ENCODE data around the gene FSTL5.

Gene FSTL5

DNA sequence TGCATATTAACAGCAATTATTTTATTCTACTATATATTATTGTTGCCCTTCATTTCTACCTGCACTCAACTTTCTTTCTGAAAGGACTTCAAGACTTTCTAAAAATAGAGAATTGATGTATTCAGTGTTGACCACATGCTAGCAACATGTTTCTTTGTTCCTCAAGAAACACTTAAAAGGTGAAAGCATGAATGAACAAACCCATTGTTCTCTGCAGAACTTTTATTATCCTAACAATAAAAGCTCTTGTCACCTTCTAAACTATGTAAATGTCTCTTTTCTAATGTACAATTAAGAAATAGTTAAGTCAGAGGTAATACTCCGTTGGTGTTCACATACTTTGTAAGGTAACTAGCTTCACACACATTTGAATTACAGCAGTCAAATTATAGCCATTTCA lies 638.7 kb downstream of the FSTL5 start:
- Histone ChIP-seq H3K79me1 (ENCODE audit: low read depth, low read length) (no peaks in the 10 kb centered on the region), H3K9me3 (replicated peaks in 1 of 2; ENCODE audit: control insufficient read depth in 2 of 2, insufficient read depth in 1 of 2, low read depth in 1 of 2, low read length in 2 of 2) (no peaks in the 10 kb centered on the region), H3K4ac (ENCODE audit: low read length) (no peak overlapping the region), H3K18ac (ENCODE audit: low read length) (no peak overlapping the region), H3K23ac (ENCODE audit: low read depth, low read length, poor library complexity) (no peak overlapping the region), H3K14ac (ENCODE audit: low read length) (no peak overlapping the region), H2AK5ac (ENCODE audit: low read depth, low read length) (no peak overlapping the region), H2BK120ac (ENCODE audit: low read depth, low read length) (no peak overlapping the region), H2BK12ac (ENCODE audit: low read length) (no peak overlapping the region), H3K9ac (ENCODE audit: low read depth, low read length, poor library complexity) (no peak overlapping the region), H3K27me3 (ENCODE audit: control insufficient read depth in 3 of 3, insufficient read depth in 3 of 3, low read depth in 1 of 3, low read length in 3 of 3) (no peaks in the 10 kb centered on the region), H3K27ac (replicated peaks; ENCODE audit: low read length) (no peak overlapping the region), H2BK5ac (ENCODE audit: low read length) (no peak overlapping the region), H3K4me3 (ENCODE audit: low read length in 2 of 2) (no peak overlapping the region), H3K4me1 (ENCODE audit: control insufficient read depth in 2 of 2, insufficient read depth in 1 of 2, low read depth in 1 of 2, low read length in 2 of 2) (no peaks in the 10 kb centered on the region), H2BK15ac (ENCODE audit: low read length) (no peak overlapping the region), H4K8ac (ENCODE audit: low read depth, low read length) (no peak overlapping the region), H4K91ac (ENCODE audit: low read depth, low read length, poor library complexity) (no peak overlapping the region), H3K4me2 (ENCODE audit: insufficient read depth, low read length, poor library complexity, severe bottlenecking) (no peak overlapping the region), H3K36me3 (replicated peaks in 1 of 2; ENCODE audit: control insufficient read depth in 2 of 2, insufficient read depth in 2 of 2, low read length in 2 of 2) (no peaks in the 10 kb centered on the region), H2AFZ (ENCODE audit: low read length) (no peak overlapping the region)
- DNase-seq (ENCODE audit: low spot score) = no peak
- WGBS, 2 donors (ENCODE audit: extremely low coverage in 2 of 2, insufficient read length in 2 of 2, insufficient replicate concordance in 1 of 2) = no CpG with 5 or more reads among the region's 1 CpG

DNA sequence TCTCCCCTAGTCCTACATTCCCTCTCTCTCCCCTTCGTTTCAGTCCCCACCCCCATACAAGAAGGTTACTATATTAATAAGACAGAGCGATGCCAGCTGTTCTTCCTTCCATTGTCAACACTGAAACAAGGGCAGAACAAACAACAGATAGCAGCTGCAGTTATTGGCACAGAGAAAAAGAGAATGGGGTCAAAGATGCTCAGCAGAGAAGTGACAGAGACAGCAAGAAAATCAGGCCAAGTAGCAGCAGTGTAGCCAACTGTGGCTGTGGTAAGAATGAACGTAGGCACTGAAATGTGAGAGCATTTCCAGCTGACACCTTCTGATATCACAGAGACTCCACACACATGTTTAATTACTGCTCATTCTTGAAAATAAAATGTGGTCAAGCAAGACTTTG lies 641.8 kb downstream of the FSTL5 start:
- Histone ChIP-seq H3K9ac (ENCODE audit: low read depth, low read length, poor library complexity) (no peak overlapping the region), H3K36me3 (replicated peaks in 1 of 2; ENCODE audit: control insufficient read depth in 2 of 2, insufficient read depth in 2 of 2, low read length in 2 of 2) (no peaks in the 10 kb centered on the region), H3K4me3 (ENCODE audit: low read length in 2 of 2) (no peak overlapping the region), H2AK5ac (ENCODE audit: low read depth, low read length) (no peak overlapping the region), H2BK15ac (ENCODE audit: low read length) (no peak overlapping the region), H3K18ac (ENCODE audit: low read length) (no peak overlapping the region), H3K9me3 (replicated peaks in 1 of 2; ENCODE audit: control insufficient read depth in 2 of 2, insufficient read depth in 1 of 2, low read depth in 1 of 2, low read length in 2 of 2) (no peaks in the 10 kb centered on the region), H3K4me1 (ENCODE audit: control insufficient read depth in 2 of 2, insufficient read depth in 1 of 2, low read depth in 1 of 2, low read length in 2 of 2) (no peaks in the 10 kb centered on the region), H3K27ac (replicated peaks; ENCODE audit: low read length) (no peak overlapping the region), H2AFZ (ENCODE audit: low read length) (peak overlapping the region; percentile 21), H4K8ac (ENCODE audit: low read depth, low read length) (no peak overlapping the region), H3K4ac (ENCODE audit: low read length) (no peak overlapping the region), H2BK5ac (ENCODE audit: low read length) (no peak overlapping the region), H2BK120ac (ENCODE audit: low read depth, low read length) (no peak overlapping the region), H3K27me3 (ENCODE audit: control insufficient read depth in 3 of 3, insufficient read depth in 3 of 3, low read depth in 1 of 3, low read length in 3 of 3) (no peaks in the 10 kb centered on the region), H3K79me1 (ENCODE audit: low read depth, low read length) (no peaks in the 10 kb centered on the region), H4K91ac (ENCODE audit: low read depth, low read length, poor library complexity) (no peak overlapping the region), H3K14ac (ENCODE audit: low read length) (no peak overlapping the region), H3K23ac (ENCODE audit: low read depth, low read length, poor library complexity) (no peak overlapping the region), H2BK12ac (ENCODE audit: low read length) (no peak overlapping the region), H3K4me2 (ENCODE audit: insufficient read depth, low read length, poor library complexity, severe bottlenecking) (no peak overlapping the region)
- DNase-seq (ENCODE audit: low spot score) = no peak
- no CpG with 5 or more reads among the region's 3 CpGs for WGBS, 2 donors (ENCODE audit: extremely low coverage in 2 of 2, insufficient read length in 2 of 2, insufficient replicate concordance in 1 of 2)

DNA sequence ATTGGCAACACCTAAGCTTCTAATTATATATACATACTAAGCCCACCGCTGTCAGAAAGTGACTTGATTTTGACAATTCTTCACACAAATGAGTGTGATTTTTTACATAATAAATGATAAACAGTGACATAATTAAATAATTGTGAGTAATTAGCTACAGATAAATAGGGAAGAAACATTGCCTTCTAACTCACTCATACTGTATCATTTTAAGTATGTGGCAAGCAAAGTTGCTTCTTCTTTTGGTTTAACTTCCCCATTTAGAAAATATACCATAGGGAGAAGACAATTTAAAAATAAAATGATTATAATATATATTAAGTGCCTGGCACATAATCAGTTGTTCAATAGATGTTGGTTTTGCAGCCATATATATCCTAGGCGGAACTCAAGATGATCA lies 644.2 kb downstream of the FSTL5 start:
- no peak overlapping the region for H3K4ac ChIP-seq (ENCODE audit: low read length)
- no CpG with 5 or more reads among the region's 2 CpGs for WGBS, 2 donors (ENCODE audit: extremely low coverage in 2 of 2, insufficient read length in 2 of 2, insufficient replicate concordance in 1 of 2)

DNA sequence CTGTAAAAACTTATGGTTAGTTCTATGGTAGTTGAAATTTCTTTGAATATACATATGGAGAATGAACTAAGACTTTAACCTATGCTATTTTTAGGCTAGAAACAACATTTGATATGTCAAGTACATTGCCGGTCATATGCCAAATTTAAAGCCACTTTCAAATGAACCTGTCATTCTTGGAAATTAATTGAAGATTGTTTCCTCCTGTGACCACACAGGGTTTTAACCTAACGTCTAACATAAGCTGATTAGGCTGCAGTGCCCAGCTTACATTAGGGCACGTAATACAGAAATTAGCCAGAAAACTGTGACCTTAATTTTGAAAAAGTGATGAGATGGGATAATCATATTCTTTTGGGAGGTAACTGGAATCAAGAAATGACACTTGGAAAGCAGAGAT lies 645.9 kb downstream of the FSTL5 start:
- no peak overlapping the region for H3K9ac ChIP-seq (ENCODE audit: low read depth, low read length, poor library complexity)
- no peaks in the 10 kb centered on the region for H3K79me1 ChIP-seq (ENCODE audit: low read depth, low read length)
- no peak overlapping the region for H3K4me3 ChIP-seq (ENCODE audit: low read length in 2 of 2)
- no peaks in the 10 kb centered on the region for H3K36me3 ChIP-seq (replicated peaks in 1 of 2; ENCODE audit: control insufficient read depth in 2 of 2, insufficient read depth in 2 of 2, low read length in 2 of 2)
- H3K14ac ChIP-seq (ENCODE audit: low read length) = no peak overlapping the region
- H2BK5ac ChIP-seq (ENCODE audit: low read length) = no peak overlapping the region
- H3K4me2 ChIP-seq (ENCODE audit: insufficient read depth, low read length, poor library complexity, severe bottlenecking) = no peak overlapping the region
- no peaks in the 10 kb centered on the region for H3K27me3 ChIP-seq (ENCODE audit: control insufficient read depth in 3 of 3, insufficient read depth in 3 of 3, low read depth in 1 of 3, low read length in 3 of 3)
- H3K4me1 ChIP-seq (ENCODE audit: control insufficient read depth in 2 of 2, insufficient read depth in 1 of 2, low read depth in 1 of 2, low read length in 2 of 2) = no peaks in the 10 kb centered on the region
- H4K8ac ChIP-seq (ENCODE audit: low read depth, low read length) = no peak overlapping the region
- no peak overlapping the region for H2BK12ac ChIP-seq (ENCODE audit: low read length)
- no peak overlapping the region for H2AK5ac ChIP-seq (ENCODE audit: low read depth, low read length)
- no peak overlapping the region for H3K4ac ChIP-seq (ENCODE audit: low read length)
- no peaks in the 10 kb centered on the region for H3K9me3 ChIP-seq (replicated peaks in 1 of 2; ENCODE audit: control insufficient read depth in 2 of 2, insufficient read depth in 1 of 2, low read depth in 1 of 2, low read length in 2 of 2)
- no peak overlapping the region for H3K23ac ChIP-seq (ENCODE audit: low read depth, low read length, poor library complexity)
- H4K91ac ChIP-seq (ENCODE audit: low read depth, low read length, poor library complexity) = no peak overlapping the region
- H2BK15ac ChIP-seq (ENCODE audit: low read length) = no peak overlapping the region
- DNase-seq (ENCODE audit: low spot score) = no peak
- H2AFZ ChIP-seq (ENCODE audit: low read length) = no peak overlapping the region
- H2BK120ac ChIP-seq (ENCODE audit: low read depth, low read length) = no peak overlapping the region
- H3K27ac ChIP-seq (replicated peaks; ENCODE audit: low read length) = no peak overlapping the region
- H3K18ac ChIP-seq (ENCODE audit: low read length) = no peak overlapping the region
- no CpG with 5 or more reads among the region's 3 CpGs for WGBS, 2 donors (ENCODE audit: extremely low coverage in 2 of 2, insufficient read length in 2 of 2, insufficient replicate concordance in 1 of 2)

More for the DNA sequence above, 644.2 kb downstream of the FSTL5 start:
- H2BK120ac ChIP-seq (ENCODE audit: low read depth, low read length) = no peak overlapping the region
- no peak overlapping the region for H4K8ac ChIP-seq (ENCODE audit: low read depth, low read length)
- no peak overlapping the region for H2AFZ ChIP-seq (ENCODE audit: low read length)
- H3K27me3 ChIP-seq (ENCODE audit: control insufficient read depth in 3 of 3, insufficient read depth in 3 of 3, low read depth in 1 of 3, low read length in 3 of 3) = no peaks in the 10 kb centered on the region
- no peak overlapping the region for H3K14ac ChIP-seq (ENCODE audit: low read length)
- H3K4me1 ChIP-seq (ENCODE audit: control insufficient read depth in 2 of 2, insufficient read depth in 1 of 2, low read depth in 1 of 2, low read length in 2 of 2) = no peaks in the 10 kb centered on the region
- no peak overlapping the region for H3K9ac ChIP-seq (ENCODE audit: low read depth, low read length, poor library complexity)
- no peak overlapping the region for H4K91ac ChIP-seq (ENCODE audit: low read depth, low read length, poor library complexity)
- H3K4me3 ChIP-seq (ENCODE audit: low read length in 2 of 2) = no peak overlapping the region
- H3K4me2 ChIP-seq (ENCODE audit: insufficient read depth, low read length, poor library complexity, severe bottlenecking) = no peak overlapping the region
- no peak overlapping the region for H2AK5ac ChIP-seq (ENCODE audit: low read depth, low read length)
- no peaks in the 10 kb centered on the region for H3K79me1 ChIP-seq (ENCODE audit: low read depth, low read length)
- H3K36me3 ChIP-seq (replicated peaks in 1 of 2; ENCODE audit: control insufficient read depth in 2 of 2, insufficient read depth in 2 of 2, low read length in 2 of 2) = no peaks in the 10 kb centered on the region
- no peak overlapping the region for H3K18ac ChIP-seq (ENCODE audit: low read length)
- no peak overlapping the region for H3K27ac ChIP-seq (replicated peaks; ENCODE audit: low read length)
- no peak overlapping the region for H2BK12ac ChIP-seq (ENCODE audit: low read length)
- H2BK15ac ChIP-seq (ENCODE audit: low read length) = no peak overlapping the region
- no peak for DNase-seq (ENCODE audit: low spot score)
- no peak overlapping the region for H2BK5ac ChIP-seq (ENCODE audit: low read length)
- no peak overlapping the region for H3K23ac ChIP-seq (ENCODE audit: low read depth, low read length, poor library complexity)
- no peaks in the 10 kb centered on the region for H3K9me3 ChIP-seq (replicated peaks in 1 of 2; ENCODE audit: control insufficient read depth in 2 of 2, insufficient read depth in 1 of 2, low read depth in 1 of 2, low read length in 2 of 2)

Measured in neuronal stem cell (in vitro differentiated cells).